ENCODE results near the gene UNC5A. TPM values are rescaled to one million over a fixed set of nuclear protein-coding genes. Genes with fewer than 3 reads are reported as not detected.

The UNC5A gene
- total RNA-seq, 1 experiment from 2014 or later: not detected

GRCh38 chr5:176888016-176888864, 77.9 kb downstream of the UNC5A start:
- Histone ChIP-seq H3K36me3 (ENCODE audit: insufficient read depth, low read length) (no peaks in the 10 kb centered on the region), H3K4me1 (ENCODE audit: low read length) (no peaks in the 10 kb centered on the region), H3K27me3 (ENCODE audit: low read length) (no peaks in the 10 kb centered on the region), H3K79me2 (ENCODE audit: low read length) (no peaks in the 10 kb centered on the region), H3K9me3 (ENCODE audit: low read length) (no peaks in the 10 kb centered on the region), H2AFZ (ENCODE audit: low read length) (no peak overlapping the region), H3K27ac (ENCODE audit: low read length) (no peak overlapping the region), H3K4me2 (ENCODE audit: low read depth, low read length, poor library complexity, severe bottlenecking) (no peak overlapping the region), H3K9ac (ENCODE audit: low read length) (no peak overlapping the region), H4K20me1 (ENCODE audit: insufficient read depth, low read depth, low read length) (no peaks in the 10 kb centered on the region), H3K9me2 (replicated peaks; ENCODE audit: insufficient read depth, low read length) (no peaks in the 10 kb centered on the region), H3K4me3 (ENCODE audit: low read length) (no peak overlapping the region)
- no peak for DNase-seq

- no peak overlapping the region for H3K4me3 ChIP-seq (ENCODE audit: low read length)
- H3K9me3 ChIP-seq (ENCODE audit: low read length): no peaks in the 10 kb centered on the region
- H3K4me2 ChIP-seq (ENCODE audit: low read depth, low read length, poor library complexity, severe bottlenecking): no peak overlapping the region
- H2AFZ ChIP-seq (ENCODE audit: low read length): no peak overlapping the region
- H3K36me3 ChIP-seq (ENCODE audit: insufficient read depth, low read length): no peaks in the 10 kb centered on the region
- DNase-seq: no peak
- H4K20me1 ChIP-seq (ENCODE audit: insufficient read depth, low read depth, low read length): no peaks in the 10 kb centered on the region
- H3K4me1 ChIP-seq (ENCODE audit: low read length): no peaks in the 10 kb centered on the region
- no peaks in the 10 kb centered on the region for H3K9me2 ChIP-seq (replicated peaks; ENCODE audit: insufficient read depth, low read length)
- no peaks in the 10 kb centered on the region for H3K27me3 ChIP-seq (ENCODE audit: low read length)
- no peak overlapping the region for H3K9ac ChIP-seq (ENCODE audit: low read length)
- no peaks in the 10 kb centered on the region for H3K79me2 ChIP-seq (ENCODE audit: low read length)
- H3K27ac ChIP-seq (ENCODE audit: low read length): no peak overlapping the region
Observed at GRCh38 chr5:176888865-176889165, 78.5 kb downstream of the UNC5A start.

- Histone ChIP-seq H3K4me2 (ENCODE audit: low read depth, low read length, poor library complexity, severe bottlenecking) (no peak overlapping the region), H3K9me3 (ENCODE audit: low read length) (no peaks in the 10 kb centered on the region), H3K9me2 (replicated peaks; ENCODE audit: insufficient read depth, low read length) (no peaks in the 10 kb centered on the region), H3K4me1 (ENCODE audit: low read length) (no peaks in the 10 kb centered on the region), H3K4me3 (ENCODE audit: low read length) (no peak overlapping the region), H3K27ac (ENCODE audit: low read length) (no peak overlapping the region), H2AFZ (ENCODE audit: low read length) (no peak overlapping the region), H3K79me2 (ENCODE audit: low read length) (no peaks in the 10 kb centered on the region), H4K20me1 (ENCODE audit: insufficient read depth, low read depth, low read length) (no peaks in the 10 kb centered on the region), H3K27me3 (ENCODE audit: low read length) (no peaks in the 10 kb centered on the region), H3K36me3 (ENCODE audit: insufficient read depth, low read length) (no peaks in the 10 kb centered on the region), H3K9ac (ENCODE audit: low read length) (no peak overlapping the region)
- DNase-seq: no peak
Observed at GRCh38 chr5:176889321-176890280, 79.2 kb downstream of the UNC5A start.

- Histone ChIP-seq H3K4me3 (ENCODE audit: low read length) (no peak overlapping the region), H3K79me2 (ENCODE audit: low read length) (no peaks in the 10 kb centered on the region), H3K4me1 (ENCODE audit: low read length) (no peaks in the 10 kb centered on the region)
Observed at GRCh38 chr5:176890455-176891330, 80.3 kb downstream of the UNC5A start.

GRCh38 chr5:176891331-176891958, 81.1 kb downstream of the UNC5A start:
- Histone ChIP-seq H3K27me3 (ENCODE audit: low read length) (no peaks in the 10 kb centered on the region), H3K9me2 (replicated peaks; ENCODE audit: insufficient read depth, low read length) (no peaks in the 10 kb centered on the region), H3K9me3 (ENCODE audit: low read length) (no peaks in the 10 kb centered on the region), H4K20me1 (ENCODE audit: insufficient read depth, low read depth, low read length) (no peaks in the 10 kb centered on the region), H3K4me1 (ENCODE audit: low read length) (no peaks in the 10 kb centered on the region), H2AFZ (ENCODE audit: low read length) (no peak overlapping the region), H3K27ac (ENCODE audit: low read length) (no peak overlapping the region), H3K4me2 (ENCODE audit: low read depth, low read length, poor library complexity, severe bottlenecking) (no peak overlapping the region), H3K9ac (ENCODE audit: low read length) (no peak overlapping the region), H3K4me3 (ENCODE audit: low read length) (no peak overlapping the region), H3K36me3 (ENCODE audit: insufficient read depth, low read length) (no peaks in the 10 kb centered on the region), H3K79me2 (ENCODE audit: low read length) (no peaks in the 10 kb centered on the region)
- DNase-seq: no peak

More at GRCh38 chr5:176890455-176891330, 80.3 kb downstream of the UNC5A start:
- Histone ChIP-seq H4K20me1 (ENCODE audit: insufficient read depth, low read depth, low read length) (no peaks in the 10 kb centered on the region), H3K27ac (ENCODE audit: low read length) (no peak overlapping the region), H3K9me3 (ENCODE audit: low read length) (no peaks in the 10 kb centered on the region), H3K27me3 (ENCODE audit: low read length) (no peaks in the 10 kb centered on the region), H3K4me2 (ENCODE audit: low read depth, low read length, poor library complexity, severe bottlenecking) (no peak overlapping the region), H3K9me2 (replicated peaks; ENCODE audit: insufficient read depth, low read length) (no peaks in the 10 kb centered on the region), H3K36me3 (ENCODE audit: insufficient read depth, low read length) (no peaks in the 10 kb centered on the region), H2AFZ (ENCODE audit: low read length) (no peak overlapping the region), H3K9ac (ENCODE audit: low read length) (no peak overlapping the region)
- no peak for DNase-seq

- H3K36me3 ChIP-seq (ENCODE audit: insufficient read depth, low read length): no peaks in the 10 kb centered on the region
- no peaks in the 10 kb centered on the region for H3K9me2 ChIP-seq (replicated peaks; ENCODE audit: insufficient read depth, low read length)
- H3K9me3 ChIP-seq (ENCODE audit: low read length): no peaks in the 10 kb centered on the region
- no peak overlapping the region for H3K4me3 ChIP-seq (ENCODE audit: low read length)
- no peaks in the 10 kb centered on the region for H3K4me1 ChIP-seq (ENCODE audit: low read length)
- H3K79me2 ChIP-seq (ENCODE audit: low read length): no peaks in the 10 kb centered on the region
- no peak overlapping the region for H3K9ac ChIP-seq (ENCODE audit: low read length)
- H3K27ac ChIP-seq (ENCODE audit: low read length): no peak overlapping the region
- no peaks in the 10 kb centered on the region for H3K27me3 ChIP-seq (ENCODE audit: low read length)
- H2AFZ ChIP-seq (ENCODE audit: low read length): no peak overlapping the region
- DNase-seq: no peak
- no peak overlapping the region for H3K4me2 ChIP-seq (ENCODE audit: low read depth, low read length, poor library complexity, severe bottlenecking)
- 0 out of 2 replicates have a peak, but pooled peaks cover 7% of the 10 kb centered on the region for H4K20me1 ChIP-seq (ENCODE audit: insufficient read depth, low read depth, low read length)
Observed at GRCh38 chr5:176892663-176893062, 82.3 kb downstream of the UNC5A start.

- no peak for DNase-seq
- Histone ChIP-seq H4K20me1 (ENCODE audit: insufficient read depth, low read depth, low read length) (0 out of 2 replicates have a peak, but pooled peaks cover 7% of the 10 kb centered on the region), H3K4me1 (ENCODE audit: low read length) (no peaks in the 10 kb centered on the region), H3K9ac (ENCODE audit: low read length) (no peak overlapping the region), H3K27ac (ENCODE audit: low read length) (no peak overlapping the region), H3K4me2 (ENCODE audit: low read depth, low read length, poor library complexity, severe bottlenecking) (no peak overlapping the region), H3K36me3 (ENCODE audit: insufficient read depth, low read length) (no peaks in the 10 kb centered on the region), H3K4me3 (ENCODE audit: low read length) (no peak overlapping the region), H3K79me2 (ENCODE audit: low read length) (no peaks in the 10 kb centered on the region), H3K27me3 (ENCODE audit: low read length) (no peaks in the 10 kb centered on the region), H3K9me3 (ENCODE audit: low read length) (no peaks in the 10 kb centered on the region), H2AFZ (ENCODE audit: low read length) (no peak overlapping the region), H3K9me2 (replicated peaks; ENCODE audit: insufficient read depth, low read length) (no peaks in the 10 kb centered on the region)
Observed at GRCh38 chr5:176894298-176894697, 83.9 kb downstream of the UNC5A start.
